ENCODE measurements around the gene APP. TPM values are rescaled to one million over a fixed set of nuclear protein-coding genes. Genes with fewer than 3 reads are reported as not detected.

The APP gene
- total and polyA plus RNA-seq, 3 donors from 2014 or later, result 390 to 670 (median 409) TPM

DNA sequence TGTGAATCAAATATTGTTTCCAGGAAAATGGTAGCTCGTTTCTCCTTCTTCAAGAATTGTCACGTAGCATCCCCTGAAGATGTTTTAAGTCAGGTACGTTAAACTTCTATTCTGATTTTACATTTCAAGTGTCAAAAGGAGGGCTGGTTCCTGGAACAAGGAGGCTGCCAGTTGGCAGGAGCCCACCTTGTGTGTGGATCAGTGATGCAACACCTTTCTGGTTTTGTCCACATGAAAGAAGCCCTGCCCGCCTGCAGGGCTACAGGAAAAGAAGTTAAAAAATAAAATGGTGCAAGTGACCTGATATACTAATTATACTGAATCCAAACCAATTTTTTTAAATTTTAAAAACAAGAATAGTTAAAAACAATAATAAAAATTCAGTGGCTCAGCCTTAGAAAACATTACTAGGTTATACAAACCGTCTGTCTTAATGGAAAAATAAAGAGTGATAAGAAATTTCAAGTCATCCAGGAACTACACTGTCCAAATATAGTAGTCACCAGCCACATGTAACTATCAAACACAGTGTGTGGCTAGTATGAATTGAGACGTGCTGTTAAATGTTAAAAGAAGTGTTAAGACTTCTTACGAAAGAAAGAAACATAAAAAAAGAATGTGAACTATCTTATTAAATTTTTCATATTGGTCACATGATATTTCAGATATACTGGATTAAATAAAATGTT lies 123.1 kb downstream of the APP start:
- TF ChIP-seq CTCF (IDR thresholded peaks at IDR 0.05), result no peak
- TF ChIP-seq POLR2A (IDR thresholded peaks at IDR 0.05), result no peak
- H3K36me3 ChIP-seq (ENCODE audit: low read depth, missing control alignments), result no peaks in the 10 kb centered on the region
- no peaks in the 10 kb centered on the region for H3K27me3 ChIP-seq
- no peak for DNase-seq
- no peaks in the 10 kb centered on the region for H3K9me3 ChIP-seq
- H3K27ac ChIP-seq, result no peak overlapping the region
- intact Hi-C loops (cut with DNase I; ENCODE audit: low total_unique reads), result no loop called here
- H3K4me1 ChIP-seq, result no peaks in the 10 kb centered on the region
- 81 to 83% methylated on average over 7 of the region's 7 CpGs for WGBS, 2 donors
- no peak overlapping the region for H3K4me3 ChIP-seq

- DNase-seq, result no peak
- 72 to 80% methylated on average over 3 of the region's 3 CpGs for WGBS, 2 donors
- no peak for TF ChIP-seq POLR2A (IDR thresholded peaks at IDR 0.05)
- no peak for TF ChIP-seq CTCF (IDR thresholded peaks at IDR 0.05)
- no peaks in the 10 kb centered on the region for H3K36me3 ChIP-seq (ENCODE audit: low read depth, missing control alignments)
- no peak overlapping the region for H3K27ac ChIP-seq
- H3K27me3 ChIP-seq, result no peaks in the 10 kb centered on the region
- intact Hi-C loops (cut with DNase I; ENCODE audit: low total_unique reads), result no loop called here
- H3K9me3 ChIP-seq, result no peaks in the 10 kb centered on the region
- H3K4me1 ChIP-seq, result no peaks in the 10 kb centered on the region
- no peak overlapping the region for H3K4me3 ChIP-seq
These were observed 126.7 kb downstream of the APP start for GRCh38 chr21:26043891-26044290.

GRCh38 chr21:26042181-26042876 lies 128.2 kb downstream of the APP start:
- H3K36me3 ChIP-seq (ENCODE audit: low read depth, missing control alignments), result no peaks in the 10 kb centered on the region
- 85 to 88% methylated on average over 3 of the region's 3 CpGs for WGBS, 2 donors
- intact Hi-C loops (cut with DNase I; ENCODE audit: low total_unique reads), result no loop called here
- H3K27ac ChIP-seq, result no peak overlapping the region
- H3K27me3 ChIP-seq, result no peaks in the 10 kb centered on the region
- H3K4me1 ChIP-seq, result no peaks in the 10 kb centered on the region
- no peaks in the 10 kb centered on the region for H3K9me3 ChIP-seq
- no peak overlapping the region for H3K4me3 ChIP-seq
- no peak for DNase-seq
- TF ChIP-seq CTCF (IDR thresholded peaks at IDR 0.05) (no peak), POLR2A (IDR thresholded peaks at IDR 0.05) (no peak)

DNA sequence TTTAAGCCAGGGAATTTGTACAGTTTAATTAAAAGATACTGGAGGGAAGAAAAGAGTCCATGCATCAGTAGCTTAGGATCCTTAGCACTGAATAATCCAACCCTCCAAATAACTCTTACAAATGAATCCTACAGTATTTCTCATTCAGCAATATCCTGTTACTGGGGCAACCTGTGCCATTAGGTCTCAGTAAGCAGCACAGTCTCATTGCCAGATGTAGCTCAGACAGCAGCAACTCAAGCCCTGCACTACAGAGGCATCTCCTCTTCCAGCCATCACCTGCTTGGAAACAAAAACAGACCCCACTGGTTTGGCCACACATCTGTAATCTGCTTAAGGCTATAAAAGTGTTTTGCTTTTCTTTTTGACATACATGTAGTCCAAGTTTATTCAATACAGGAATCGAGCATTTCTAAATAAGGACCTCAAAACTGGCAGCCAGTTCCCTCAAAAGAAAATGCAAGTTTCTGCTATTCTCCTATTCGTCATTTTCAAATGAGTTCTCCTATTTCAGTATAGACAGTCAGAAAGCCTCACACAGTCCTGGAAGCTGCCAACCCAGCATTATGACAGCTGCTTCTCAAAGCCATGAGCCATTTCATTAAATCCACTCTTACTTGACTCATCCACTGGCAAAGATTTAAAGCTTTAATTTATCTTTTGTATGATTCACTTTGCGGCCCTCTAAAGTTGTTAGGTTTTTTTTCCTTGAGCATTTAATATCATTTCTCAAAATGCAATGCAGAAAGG lies 129.0 kb downstream of the APP start:
- Histone ChIP-seq H3K36me3 (ENCODE audit: low read depth, missing control alignments) (no peaks in the 10 kb centered on the region), H3K4me3 (no peak overlapping the region), H3K4me1 (no peaks in the 10 kb centered on the region), H3K27me3 (no peaks in the 10 kb centered on the region), H3K27ac (no peak overlapping the region), H3K9me3 (no peaks in the 10 kb centered on the region)
- intact Hi-C loops (cut with DNase I; ENCODE audit: low total_unique reads), result no loop called here
- 68 to 79% methylated on average over 3 of the region's 3 CpGs for WGBS, 2 donors
- no peak for DNase-seq
- TF ChIP-seq POLR2A (IDR thresholded peaks at IDR 0.05) (no peak), CTCF (IDR thresholded peaks at IDR 0.05) (no peak)
